HG03139 (cell line): Measurements from ENCODE around the gene VAMP7.
"Not testable (repeated sequence)": the region's sequence is repeated elsewhere in the genome, so short reads cannot be mapped to it uniquely, and the experiment has no call there.

ENCODE experiments used
- ATAC-seq: cut with Tn5 transposase; IDR thresholded peaks from one replicate; pipeline ENCODE4 v1.9.1; 2021; ENCODE audit not compliant: unreplicated experiment

The VAMP7 gene

GRCh38 chrX:155881158-155881993 lies at the start of gene VAMP7:
VAMP7 (plus strand) TSS chrX:155881345; CDS start chrX:155889467, 8,122 bp downstream.
- peak; percentile 96 for ATAC-seq

GRCh38 chrX:155841232-155841631 lies 39.9 kb upstream of the VAMP7 start:
- no peak for ATAC-seq

- ATAC-seq, result not testable (repeated sequence)
These were observed 29.4 kb upstream of the VAMP7 start for GRCh38 chrX:155851786-155852185.

DNA sequence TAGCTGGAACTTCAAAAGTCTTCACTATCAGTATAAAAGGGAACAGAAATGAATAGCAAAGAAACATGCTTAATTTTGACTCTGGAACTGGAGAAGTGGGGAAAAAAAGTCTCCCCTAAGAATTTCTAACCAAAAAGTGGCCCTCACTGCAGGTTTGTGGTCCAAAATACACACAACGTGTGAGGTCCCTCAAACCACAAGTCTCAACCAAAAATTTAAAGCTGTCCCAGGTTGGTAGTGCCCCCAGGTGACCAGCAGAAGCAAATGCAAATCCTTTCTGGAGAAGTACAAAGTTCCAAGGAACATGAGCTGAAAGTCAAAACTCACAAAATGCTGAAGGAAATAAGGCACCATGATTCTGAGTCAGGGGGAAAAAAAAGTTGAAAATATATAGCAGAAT lies 23.6 kb upstream of the VAMP7 start:
- no peak for ATAC-seq

GRCh38 chrX:155864655-155865054 lies 16.5 kb upstream of the VAMP7 start:
- no peak for ATAC-seq

GRCh38 chrX:155865193-155865592 lies 16.0 kb upstream of the VAMP7 start:
- ATAC-seq, result no peak

- ATAC-seq, result no peak
These were observed 13.3 kb upstream of the VAMP7 start for GRCh38 chrX:155867821-155868220.

GRCh38 chrX:155870958-155871357 lies 10.2 kb upstream of the VAMP7 start:
- ATAC-seq, result no peak

- ATAC-seq, result no peak
These were observed 9.2 kb upstream of the VAMP7 start for GRCh38 chrX:155871934-155872333.

- no peak for ATAC-seq
These were observed 8.0 kb upstream of the VAMP7 start for GRCh38 chrX:155873188-155873587.

GRCh38 chrX:155874571-155875244 lies 6.4 kb upstream of the VAMP7 start:
- ATAC-seq, result no peak

- ATAC-seq, result no peak
These were observed 4.4 kb upstream of the VAMP7 start for GRCh38 chrX:155876704-155877103.

GRCh38 chrX:155877288-155877687 lies 3.9 kb upstream of the VAMP7 start:
- no peak for ATAC-seq

DNA sequence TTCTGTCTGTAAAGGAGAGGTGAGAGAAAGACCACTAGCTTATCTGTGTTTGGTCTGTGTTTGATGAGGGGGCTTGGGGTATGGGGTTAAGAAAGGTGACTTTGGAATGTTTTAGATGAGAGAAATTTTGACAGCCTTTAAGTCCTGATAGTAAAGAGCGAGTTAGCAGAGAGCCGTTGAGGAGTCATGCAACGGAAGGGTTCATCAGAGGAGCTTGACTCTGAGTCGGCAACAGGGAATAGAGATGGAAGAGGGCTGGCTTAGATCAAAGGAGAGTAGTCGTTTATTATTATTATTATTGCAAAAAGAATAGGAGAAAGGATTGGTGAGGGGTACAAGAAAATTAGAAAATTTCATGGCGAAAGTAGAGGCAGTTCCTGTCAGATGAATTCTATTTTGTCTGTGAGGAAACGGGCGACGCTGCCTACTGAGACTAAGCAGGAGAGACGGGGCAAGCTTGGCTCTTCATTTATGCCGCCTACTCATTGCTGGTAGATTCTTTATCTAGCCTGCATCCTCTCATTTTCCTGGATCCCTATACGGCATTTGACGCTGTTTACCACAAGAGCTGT lies 473 bp upstream of the VAMP7 start:
- no peak for ATAC-seq

DNA sequence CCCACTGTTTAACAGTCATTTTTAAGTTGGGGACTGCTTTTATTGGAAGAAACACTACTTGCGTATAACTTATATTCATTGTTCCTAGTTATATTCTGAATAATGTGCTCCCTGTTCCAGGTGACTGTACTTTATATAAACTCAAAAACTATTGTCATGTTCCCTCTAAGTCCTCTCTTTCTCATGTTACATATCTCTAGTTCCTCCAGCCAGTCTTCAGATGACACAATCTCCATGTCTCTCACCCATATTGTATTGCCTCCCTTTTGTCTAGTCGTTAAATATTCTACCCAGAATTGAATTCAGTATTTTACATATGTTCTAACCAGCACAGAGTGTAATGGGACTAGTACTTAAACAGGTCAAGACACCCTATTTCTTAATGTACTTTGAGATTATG lies 5.3 kb downstream of the VAMP7 start:
- ATAC-seq, result no peak

DNA sequence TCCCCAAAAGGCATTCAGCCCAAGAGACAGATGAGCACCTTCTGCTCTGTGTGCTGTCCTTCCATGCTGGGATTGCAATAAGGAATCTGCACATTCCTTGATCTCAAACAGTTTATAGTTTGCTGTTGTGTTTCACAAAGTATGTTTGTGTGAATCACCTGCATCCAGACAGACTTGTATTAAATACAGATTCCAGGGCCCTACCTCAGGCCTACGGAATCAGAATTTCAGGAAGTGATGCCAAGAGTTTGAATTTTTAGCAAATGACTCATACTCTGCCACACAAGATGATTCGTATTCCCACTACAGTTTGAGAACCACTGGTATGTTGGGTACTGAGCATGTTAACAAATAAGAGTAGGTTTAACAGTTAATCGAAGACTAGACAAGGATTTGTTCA lies 7.0 kb downstream of the VAMP7 start:
- ATAC-seq, result no peak

GRCh38 chrX:155889328-155889727 lies 8.2 kb downstream of the VAMP7 start:
- ATAC-seq, result no peak

DNA sequence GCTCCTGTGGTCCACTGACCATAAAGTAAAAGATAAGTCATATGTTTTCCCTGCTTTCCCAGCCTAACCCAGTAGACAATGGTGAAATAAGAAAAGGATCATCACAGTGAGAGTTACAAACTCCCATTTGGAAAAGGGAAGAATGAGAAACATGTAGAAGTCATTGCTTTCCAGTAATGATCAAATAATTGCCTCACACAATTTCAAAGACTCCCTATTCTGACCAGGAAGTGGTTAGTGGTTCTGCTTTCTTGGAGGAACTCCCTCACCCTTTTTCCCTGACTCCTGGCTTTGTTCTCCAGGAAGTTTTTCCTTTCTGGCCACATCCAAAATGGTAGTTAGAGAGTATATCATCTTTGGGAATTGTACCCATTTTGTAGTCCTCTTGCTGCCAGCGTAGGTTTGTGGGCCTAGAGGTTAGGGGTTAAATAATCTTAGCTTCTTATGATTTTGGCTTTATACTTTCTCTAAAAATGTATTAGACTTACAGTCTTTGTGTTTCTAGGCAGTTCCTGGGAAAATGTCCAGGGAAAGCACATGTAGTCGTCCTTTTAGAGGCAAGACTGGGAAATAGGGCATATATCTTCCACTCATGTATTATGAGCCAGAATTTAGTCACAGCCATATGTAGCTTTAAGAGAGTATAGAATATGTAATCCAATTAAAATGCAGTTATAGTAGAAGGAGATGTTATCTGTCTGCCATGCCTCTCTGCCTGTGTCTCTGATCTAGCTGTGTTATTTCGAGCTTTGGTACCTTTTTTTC lies 10.5 kb downstream of the VAMP7 start:
- ATAC-seq, result no peak

- ATAC-seq, result no peak
These were observed 12.4 kb downstream of the VAMP7 start for GRCh38 chrX:155893521-155893920.

- no peak for ATAC-seq
These were observed 15.4 kb downstream of the VAMP7 start for GRCh38 chrX:155896512-155896911.

DNA sequence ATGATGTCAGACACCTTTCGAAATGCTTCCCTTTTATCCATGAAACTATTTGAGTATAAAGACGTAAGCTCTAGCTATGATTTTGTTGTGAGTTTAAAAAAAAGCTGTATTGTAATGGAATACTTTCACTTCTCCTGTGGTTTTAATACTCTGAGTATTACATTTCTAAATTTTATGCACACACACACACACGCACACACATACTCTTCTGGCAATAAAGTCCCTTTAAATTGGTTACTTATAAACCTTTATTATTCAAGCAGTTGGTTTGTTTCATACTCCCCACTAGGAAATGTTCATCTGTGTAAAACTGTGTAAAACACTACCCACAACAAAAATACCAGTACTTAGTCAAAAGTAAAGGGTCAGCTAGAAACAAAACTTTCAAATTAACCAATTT lies 18.2 kb downstream of the VAMP7 start:
- no peak for ATAC-seq
